Measurements from ENCODE around the gene SHROOM3.
A peak's percentile ranks its signal among the peaks of the same experiment; 100 is the strongest.

The SHROOM3 gene

GRCh38 chr4:76780781-76781697 lies 346.0 kb downstream of the SHROOM3 start:
- TF ChIP-seq EP300 (IDR thresholded peaks at IDR 0.05; ENCODE audit: borderline replicate concordance) (no peak), TCF12 (IDR thresholded peaks at IDR 0.05; ENCODE audit: low read depth) (no peak), TEAD4 (IDR thresholded peaks at IDR 0.05) (no peak)
- TF ChIP-seq, protein P1, sequence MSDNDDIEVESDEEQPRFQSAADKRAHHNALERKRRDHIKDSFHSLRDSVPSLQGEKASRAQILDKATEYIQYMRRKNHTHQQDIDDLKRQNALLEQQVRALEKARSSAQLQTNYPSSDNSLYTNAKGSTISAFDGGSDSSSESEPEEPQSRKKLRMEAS (IDR thresholded peaks at IDR 0.05), result no peak

DNA sequence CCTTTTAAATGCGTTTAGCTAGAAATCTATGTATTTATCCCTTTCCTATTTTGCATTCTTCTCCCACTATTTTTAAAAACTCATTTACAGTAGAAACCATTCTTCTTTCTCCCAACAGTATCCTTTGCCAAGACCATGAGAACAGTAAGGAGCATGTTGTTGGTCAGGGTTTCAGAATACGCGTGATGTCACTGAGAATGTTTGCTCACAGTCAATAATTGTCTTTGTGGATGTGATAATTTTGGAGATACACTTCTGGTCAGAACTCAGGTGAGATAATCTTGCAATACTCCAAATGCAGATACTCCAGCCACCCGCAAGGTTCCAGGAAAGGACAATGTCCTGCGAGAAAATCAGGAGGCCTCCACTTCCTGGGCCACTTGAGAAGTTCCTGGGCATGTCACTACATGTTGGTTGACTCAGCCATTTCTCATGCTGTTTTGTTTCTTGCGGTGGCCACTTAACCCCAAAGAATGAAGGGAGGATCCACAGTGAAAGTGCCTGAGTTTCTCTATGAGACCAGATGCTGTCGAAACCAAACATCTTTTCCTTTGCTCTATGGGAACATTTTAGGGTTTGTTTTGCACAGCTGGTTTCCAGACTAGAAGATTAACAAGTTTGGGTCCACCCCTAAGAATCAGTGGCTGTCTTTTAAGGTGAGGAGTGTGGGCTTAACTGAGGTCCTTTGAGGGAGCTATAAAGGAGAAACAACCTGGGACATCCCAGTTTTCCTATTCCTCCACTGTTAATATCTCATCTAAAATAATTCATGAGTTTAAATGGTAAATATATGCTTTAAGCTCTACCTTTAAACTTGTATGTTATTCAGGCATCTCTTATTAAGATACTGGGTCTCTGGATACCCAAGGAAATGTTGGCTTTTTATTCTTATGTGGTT lies 346.9 kb downstream of the SHROOM3 start:
- TF ChIP-seq, protein P2, sequence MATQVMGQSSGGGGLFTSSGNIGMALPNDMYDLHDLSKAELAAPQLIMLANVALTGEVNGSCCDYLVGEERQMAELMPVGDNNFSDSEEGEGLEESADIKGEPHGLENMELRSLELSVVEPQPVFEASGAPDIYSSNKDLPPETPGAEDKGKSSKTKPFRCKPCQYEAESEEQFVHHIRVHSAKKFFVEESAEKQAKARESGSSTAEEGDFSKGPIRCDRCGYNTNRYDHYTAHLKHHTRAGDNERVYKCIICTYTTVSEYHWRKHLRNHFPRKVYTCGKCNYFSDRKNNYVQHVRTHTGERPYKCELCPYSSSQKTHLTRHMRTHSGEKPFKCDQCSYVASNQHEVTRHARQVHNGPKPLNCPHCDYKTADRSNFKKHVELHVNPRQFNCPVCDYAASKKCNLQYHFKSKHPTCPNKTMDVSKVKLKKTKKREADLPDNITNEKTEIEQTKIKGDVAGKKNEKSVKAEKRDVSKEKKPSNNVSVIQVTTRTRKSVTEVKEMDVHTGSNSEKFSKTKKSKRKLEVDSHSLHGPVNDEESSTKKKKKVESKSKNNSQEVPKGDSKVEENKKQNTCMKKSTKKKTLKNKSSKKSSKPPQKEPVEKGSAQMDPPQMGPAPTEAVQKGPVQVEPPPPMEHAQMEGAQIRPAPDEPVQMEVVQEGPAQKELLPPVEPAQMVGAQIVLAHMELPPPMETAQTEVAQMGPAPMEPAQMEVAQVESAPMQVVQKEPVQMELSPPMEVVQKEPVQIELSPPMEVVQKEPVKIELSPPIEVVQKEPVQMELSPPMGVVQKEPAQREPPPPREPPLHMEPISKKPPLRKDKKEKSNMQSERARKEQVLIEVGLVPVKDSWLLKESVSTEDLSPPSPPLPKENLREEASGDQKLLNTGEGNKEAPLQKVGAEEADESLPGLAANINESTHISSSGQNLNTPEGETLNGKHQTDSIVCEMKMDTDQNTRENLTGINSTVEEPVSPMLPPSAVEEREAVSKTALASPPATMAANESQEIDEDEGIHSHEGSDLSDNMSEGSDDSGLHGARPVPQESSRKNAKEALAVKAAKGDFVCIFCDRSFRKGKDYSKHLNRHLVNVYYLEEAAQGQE (IDR thresholded peaks at IDR 0.05; ENCODE audit: low read depth), result no peak
- TF ChIP-seq CEBPB (IDR thresholded peaks at IDR 0.05) (no peak), YY1 (IDR thresholded peaks at IDR 0.05; ENCODE audit: low read depth) (no peak), NFIC (IDR thresholded peaks at IDR 0.05) (no peak), TCF12 (IDR thresholded peaks at IDR 0.05; ENCODE audit: low read depth) (no peak), RAD21 (IDR thresholded peaks at IDR 0.05; ENCODE audit: low read depth) (no peak), CREB1 (IDR thresholded peaks at IDR 0.05; ENCODE audit: low read depth) (no peak), EGR1 (IDR thresholded peaks at IDR 0.05) (no peak), TEAD4 (IDR thresholded peaks at IDR 0.05) (no peak), USF1 (IDR thresholded peaks at IDR 0.05) (no peak), FOXM1 (IDR thresholded peaks at IDR 0.05; ENCODE audit: borderline replicate concordance, low read depth) (no peak), TAF1 (IDR thresholded peaks at IDR 0.05; ENCODE audit: low read depth) (no peak), ZBTB7A (IDR thresholded peaks at IDR 0.05; ENCODE audit: low read depth) (no peak), EP300 (IDR thresholded peaks at IDR 0.05; ENCODE audit: borderline replicate concordance) (no peak; the same call in 1 of the 2 replicates)
- TF ChIP-seq, protein P1 (IDR thresholded peaks at IDR 0.05), result no peak

DNA sequence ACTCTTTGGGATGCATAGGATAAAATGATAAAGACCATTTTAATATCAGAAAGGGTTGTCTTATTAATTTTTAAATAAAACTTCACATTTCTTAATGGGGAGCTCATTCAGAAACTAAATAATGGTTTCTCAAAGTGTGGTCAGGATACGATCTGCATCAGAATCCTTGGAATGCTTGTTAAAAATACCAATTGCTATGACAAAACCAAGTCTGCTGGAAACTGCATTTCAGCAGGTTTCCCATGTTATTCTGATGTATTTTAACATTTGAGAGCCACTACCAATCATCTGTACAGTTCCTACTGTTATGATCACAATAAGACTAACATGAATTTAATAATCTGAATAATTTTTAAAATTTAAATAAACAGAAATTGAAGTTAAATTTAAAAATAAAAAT lies 347.8 kb downstream of the SHROOM3 start:
- TF ChIP-seq TEAD4 (IDR thresholded peaks at IDR 0.05) (0 out of 2 replicates have a peak, but pooled peaks have one; percentile 17), EGR1 (IDR thresholded peaks at IDR 0.05) (no peak)

DNA sequence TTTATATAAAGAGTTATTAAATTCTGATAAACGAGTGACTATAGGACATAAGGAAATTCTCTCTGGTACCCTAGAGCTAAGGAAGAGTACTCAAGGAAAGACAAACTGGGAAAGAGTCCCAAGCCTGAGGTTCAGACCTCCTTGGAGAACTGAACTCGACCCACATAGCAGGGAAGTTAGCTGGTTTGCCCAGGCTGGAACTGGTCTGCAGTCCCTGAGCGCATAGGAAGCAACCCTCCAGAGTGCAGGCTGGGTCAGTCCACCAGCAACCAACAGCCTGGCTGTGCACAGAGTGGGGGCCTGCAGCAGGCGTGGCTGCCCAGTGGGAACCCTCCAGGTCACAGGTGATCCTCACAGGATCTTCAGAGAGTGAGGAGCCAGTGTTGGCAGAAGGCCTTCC lies 348.8 kb downstream of the SHROOM3 start:
- TF ChIP-seq ZBTB7A (IDR thresholded peaks at IDR 0.05; ENCODE audit: low read depth), result no peak
- TF ChIP-seq TEAD4 (IDR thresholded peaks at IDR 0.05), result no peak
- TF ChIP-seq NFIC (IDR thresholded peaks at IDR 0.05), result no peak
- no peak for TF ChIP-seq CREB1 (IDR thresholded peaks at IDR 0.05; ENCODE audit: low read depth)
- TF ChIP-seq YY1 (IDR thresholded peaks at IDR 0.05; ENCODE audit: low read depth), result no peak
- TF ChIP-seq TCF12 (IDR thresholded peaks at IDR 0.05; ENCODE audit: low read depth), result no peak
- no peak for TF ChIP-seq TAF1 (IDR thresholded peaks at IDR 0.05; ENCODE audit: low read depth)
- TF ChIP-seq FOXM1 (IDR thresholded peaks at IDR 0.05; ENCODE audit: borderline replicate concordance, low read depth), result no peak
- no peak for TF ChIP-seq EGR1 (IDR thresholded peaks at IDR 0.05)
- TF ChIP-seq RAD21 (IDR thresholded peaks at IDR 0.05; ENCODE audit: low read depth), result no peak
- no peak for TF ChIP-seq EP300 (IDR thresholded peaks at IDR 0.05; ENCODE audit: borderline replicate concordance)
- TF ChIP-seq CEBPB (IDR thresholded peaks at IDR 0.05), result no peak
- TF ChIP-seq, protein P1 (IDR thresholded peaks at IDR 0.05), result no peak
- TF ChIP-seq, protein P2 (IDR thresholded peaks at IDR 0.05; ENCODE audit: low read depth), result no peak
- TF ChIP-seq USF1 (IDR thresholded peaks at IDR 0.05), result no peak

- no peak for TF ChIP-seq CREB1 (IDR thresholded peaks at IDR 0.05; ENCODE audit: low read depth)
- TF ChIP-seq RAD21 (IDR thresholded peaks at IDR 0.05; ENCODE audit: low read depth), result peak; percentile 19; the same call in 1 of the 2 replicates
Observed at GRCh38 chr4:76784237-76784636, 349.2 kb downstream of the SHROOM3 start.

Measured in Ishikawa (cell line).